ENCODE data around the gene TOP2B.

TOP2B gene

DNA sequence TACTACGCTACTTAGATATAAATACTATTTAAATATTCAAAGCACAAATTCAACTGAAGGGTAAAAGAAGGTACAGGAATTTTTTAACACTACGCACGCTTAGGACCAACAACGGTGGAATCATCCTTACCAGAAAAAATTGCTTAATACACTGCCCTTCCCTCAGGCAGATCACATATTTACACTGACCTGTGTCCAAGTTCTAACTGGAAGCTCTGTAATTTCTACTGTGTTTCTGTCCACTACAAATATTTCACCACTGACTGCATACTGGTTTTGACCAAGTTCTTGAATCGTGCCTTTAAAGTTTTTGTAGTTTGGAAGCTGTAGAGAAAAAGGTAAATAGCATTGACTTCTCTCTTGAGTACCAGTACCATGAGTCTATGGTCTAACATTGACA lies 44.2 kb downstream of the TOP2B start (continued):
- TF ChIP-seq ZBTB8A (tag by site-specific recombination; IDR thresholded peaks at IDR 0.05) (no peak), ZNF155 (tag by site-specific recombination; IDR thresholded peaks at IDR 0.05) (no peak), ZNF2 (tag by site-specific recombination; IDR thresholded peaks at IDR 0.05) (no peak), ZNF747 (tag by site-specific recombination; IDR thresholded peaks at IDR 0.05) (no peak), ZNF776 (tag by site-specific recombination; IDR thresholded peaks at IDR 0.05; ENCODE audit: borderline replicate concordance) (no peak)
- TF ChIP-seq, protein P1, sequence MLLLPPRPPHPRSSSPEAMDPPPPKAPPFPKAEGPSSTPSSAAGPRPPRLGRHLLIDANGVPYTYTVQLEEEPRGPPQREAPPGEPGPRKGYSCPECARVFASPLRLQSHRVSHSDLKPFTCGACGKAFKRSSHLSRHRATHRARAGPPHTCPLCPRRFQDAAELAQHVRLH (tag by site-specific recombination; IDR thresholded peaks at IDR 0.05) = no peak

DNA sequence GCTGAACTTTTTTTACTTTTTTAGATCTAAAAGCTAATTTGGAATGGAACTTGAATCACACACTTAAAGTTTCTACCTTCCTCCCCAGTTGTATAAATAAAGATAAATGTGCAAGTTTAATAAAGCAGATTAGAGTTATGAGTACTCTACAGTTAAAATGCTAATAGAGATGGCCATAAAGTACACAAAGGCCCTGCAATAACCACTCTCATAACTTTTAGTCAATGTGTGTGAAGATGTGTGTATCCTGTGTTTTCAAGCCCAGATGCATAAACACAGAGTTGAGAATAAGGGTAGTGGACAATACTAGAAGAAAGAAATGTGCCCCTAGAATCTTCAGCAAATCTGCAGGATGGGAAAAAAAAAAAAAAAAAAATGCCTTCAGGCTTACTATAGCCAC lies 45.3 kb downstream of the TOP2B start:
- POLR2A ChIA-PET = no interaction called here
- Histone ChIP-seq H3K4me3 (ENCODE audit: low read depth, low read length) (no peak overlapping the region), H3K4me1 (ENCODE audit: control insufficient read depth, insufficient read depth, low read length) (no peaks in the 10 kb centered on the region), H3K9me3 (ENCODE audit: control insufficient read depth, insufficient read depth, low read depth, low read length) (no peaks in the 10 kb centered on the region), H3K27ac (ENCODE audit: extremely low read depth, low read depth, low read length) (no peak overlapping the region), H3K36me3 (ENCODE audit: control insufficient read depth in 2 of 2, insufficient read depth in 1 of 2, low read length in 2 of 2) (peaks cover 22 to 71% of the 10 kb centered on the region in 2 experiments; a peak in 2 of 3 replicates)
- no peak for TF ChIP-seq ZNF404 (tag by site-specific recombination; IDR thresholded peaks at IDR 0.05)
- no peak for TF ChIP-seq ZNF274 (IDR thresholded peaks at IDR 0.05; ENCODE audit: low read length)
- no peak for TF ChIP-seq ZNF274 (tag by site-specific recombination; IDR thresholded peaks at IDR 0.05; ENCODE audit: borderline replicate concordance)
- no peak for TF ChIP-seq SP7 (tag by site-specific recombination; IDR thresholded peaks at IDR 0.05)
- TF ChIP-seq REPIN1 (tag by site-specific recombination; IDR thresholded peaks at IDR 0.05; ENCODE audit: low read depth) = no peak
- TF ChIP-seq, protein P2, sequence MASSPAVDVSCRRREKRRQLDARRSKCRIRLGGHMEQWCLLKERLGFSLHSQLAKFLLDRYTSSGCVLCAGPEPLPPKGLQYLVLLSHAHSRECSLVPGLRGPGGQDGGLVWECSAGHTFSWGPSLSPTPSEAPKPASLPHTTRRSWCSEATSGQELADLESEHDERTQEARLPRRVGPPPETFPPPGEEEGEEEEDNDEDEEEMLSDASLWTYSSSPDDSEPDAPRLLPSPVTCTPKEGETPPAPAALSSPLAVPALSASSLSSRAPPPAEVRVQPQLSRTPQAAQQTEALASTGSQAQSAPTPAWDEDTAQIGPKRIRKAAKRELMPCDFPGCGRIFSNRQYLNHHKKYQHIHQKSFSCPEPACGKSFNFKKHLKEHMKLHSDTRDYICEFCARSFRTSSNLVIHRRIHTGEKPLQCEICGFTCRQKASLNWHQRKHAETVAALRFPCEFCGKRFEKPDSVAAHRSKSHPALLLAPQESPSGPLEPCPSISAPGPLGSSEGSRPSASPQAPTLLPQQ (tag by site-specific recombination; IDR thresholded peaks at IDR 0.05) = no peak
- TF ChIP-seq, protein P3, sequence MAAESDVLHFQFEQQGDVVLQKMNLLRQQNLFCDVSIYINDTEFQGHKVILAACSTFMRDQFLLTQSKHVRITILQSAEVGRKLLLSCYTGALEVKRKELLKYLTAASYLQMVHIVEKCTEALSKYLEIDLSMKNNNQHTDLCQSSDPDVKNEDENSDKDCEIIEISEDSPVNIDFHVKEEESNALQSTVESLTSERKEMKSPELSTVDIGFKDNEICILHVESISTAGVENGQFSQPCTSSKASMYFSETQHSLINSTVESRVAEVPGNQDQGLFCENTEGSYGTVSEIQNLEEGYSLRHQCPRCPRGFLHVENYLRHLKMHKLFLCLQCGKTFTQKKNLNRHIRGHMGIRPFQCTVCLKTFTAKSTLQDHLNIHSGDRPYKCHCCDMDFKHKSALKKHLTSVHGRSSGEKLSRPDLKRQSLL (tag by site-specific recombination; IDR thresholded peaks at IDR 0.05) = no peak
- no peak for TF ChIP-seq KLF1 (tag by site-specific recombination; IDR thresholded peaks at IDR 0.05)
- TF ChIP-seq ZBTB20 (tag by site-specific recombination; IDR thresholded peaks at IDR 0.05) = no peak
- TF ChIP-seq GLI4 (tag by site-specific recombination; IDR thresholded peaks at IDR 0.05) = no peak
- TF ChIP-seq ZNF654 (tag by site-specific recombination; IDR thresholded peaks at IDR 0.05; ENCODE audit: low read depth) = no peak
- TF ChIP-seq ZNF830 (tag by site-specific recombination; IDR thresholded peaks at IDR 0.05; ENCODE audit: low read depth) = no peak
- TF ChIP-seq, protein P4, sequence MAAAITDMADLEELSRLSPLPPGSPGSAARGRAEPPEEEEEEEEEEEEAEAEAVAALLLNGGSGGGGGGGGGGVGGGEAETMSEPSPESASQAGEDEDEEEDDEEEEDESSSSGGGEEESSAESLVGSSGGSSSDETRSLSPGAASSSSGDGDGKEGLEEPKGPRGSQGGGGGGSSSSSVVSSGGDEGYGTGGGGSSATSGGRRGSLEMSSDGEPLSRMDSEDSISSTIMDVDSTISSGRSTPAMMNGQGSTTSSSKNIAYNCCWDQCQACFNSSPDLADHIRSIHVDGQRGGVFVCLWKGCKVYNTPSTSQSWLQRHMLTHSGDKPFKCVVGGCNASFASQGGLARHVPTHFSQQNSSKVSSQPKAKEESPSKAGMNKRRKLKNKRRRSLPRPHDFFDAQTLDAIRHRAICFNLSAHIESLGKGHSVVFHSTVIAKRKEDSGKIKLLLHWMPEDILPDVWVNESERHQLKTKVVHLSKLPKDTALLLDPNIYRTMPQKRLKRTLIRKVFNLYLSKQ (tag by site-specific recombination; IDR thresholded peaks at IDR 0.05; ENCODE audit: borderline replicate concordance) = no peak
- TF ChIP-seq ZNF677 (tag by site-specific recombination; IDR thresholded peaks at IDR 0.05) = no peak
- TF ChIP-seq OSR2 (tag by site-specific recombination; IDR thresholded peaks at IDR 0.05) = no peak
- no peak for TF ChIP-seq SCRT2 (tag by site-specific recombination; IDR thresholded peaks at IDR 0.05)
- CTCF ChIA-PET = no interaction called here

DNA sequence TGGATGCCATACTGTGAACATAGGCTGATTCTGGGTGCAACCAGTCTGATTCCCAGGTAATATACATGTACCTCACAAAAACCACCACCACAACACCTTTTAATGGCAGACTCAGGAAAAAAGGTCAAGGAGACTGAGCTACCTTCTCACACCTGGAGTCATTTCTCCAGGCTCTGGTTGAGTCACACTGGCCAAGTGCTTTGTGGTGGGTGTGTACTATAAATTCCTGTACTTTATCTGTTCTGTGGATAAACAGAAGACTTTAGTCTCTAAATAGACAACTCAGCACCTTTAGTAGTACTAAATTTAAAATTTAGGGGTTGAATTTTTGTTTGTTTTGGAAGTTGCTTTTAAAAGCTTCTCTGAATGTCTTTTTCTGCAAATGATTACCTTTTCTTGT lies 46.7 kb downstream of the TOP2B start:
- H3K4me1 ChIP-seq (ENCODE audit: control insufficient read depth, insufficient read depth, low read length) = no peaks in the 10 kb centered on the region
- no peak overlapping the region for H3K27ac ChIP-seq (ENCODE audit: extremely low read depth, low read depth, low read length)
- H3K36me3 ChIP-seq (ENCODE audit: control insufficient read depth in 2 of 2, insufficient read depth in 1 of 2, low read length in 2 of 2) = peaks cover 23 to 70% of the 10 kb centered on the region in 2 experiments
- CTCF ChIA-PET = interaction anchor here (0.5 kb wide), 1 partner anchor 214 kb away, joined by 3 read pairs; no protein-coding TSS in a partner anchor
- H3K9me3 ChIP-seq (ENCODE audit: control insufficient read depth, insufficient read depth, low read depth, low read length) = no peaks in the 10 kb centered on the region
- no peak overlapping the region for H3K4me3 ChIP-seq (ENCODE audit: low read depth, low read length)
- POLR2A ChIA-PET = no interaction called here
- TF ChIP-seq YY1 (tag by site-specific recombination; IDR thresholded peaks at IDR 0.05) = no peak
- TF ChIP-seq, protein P5, sequence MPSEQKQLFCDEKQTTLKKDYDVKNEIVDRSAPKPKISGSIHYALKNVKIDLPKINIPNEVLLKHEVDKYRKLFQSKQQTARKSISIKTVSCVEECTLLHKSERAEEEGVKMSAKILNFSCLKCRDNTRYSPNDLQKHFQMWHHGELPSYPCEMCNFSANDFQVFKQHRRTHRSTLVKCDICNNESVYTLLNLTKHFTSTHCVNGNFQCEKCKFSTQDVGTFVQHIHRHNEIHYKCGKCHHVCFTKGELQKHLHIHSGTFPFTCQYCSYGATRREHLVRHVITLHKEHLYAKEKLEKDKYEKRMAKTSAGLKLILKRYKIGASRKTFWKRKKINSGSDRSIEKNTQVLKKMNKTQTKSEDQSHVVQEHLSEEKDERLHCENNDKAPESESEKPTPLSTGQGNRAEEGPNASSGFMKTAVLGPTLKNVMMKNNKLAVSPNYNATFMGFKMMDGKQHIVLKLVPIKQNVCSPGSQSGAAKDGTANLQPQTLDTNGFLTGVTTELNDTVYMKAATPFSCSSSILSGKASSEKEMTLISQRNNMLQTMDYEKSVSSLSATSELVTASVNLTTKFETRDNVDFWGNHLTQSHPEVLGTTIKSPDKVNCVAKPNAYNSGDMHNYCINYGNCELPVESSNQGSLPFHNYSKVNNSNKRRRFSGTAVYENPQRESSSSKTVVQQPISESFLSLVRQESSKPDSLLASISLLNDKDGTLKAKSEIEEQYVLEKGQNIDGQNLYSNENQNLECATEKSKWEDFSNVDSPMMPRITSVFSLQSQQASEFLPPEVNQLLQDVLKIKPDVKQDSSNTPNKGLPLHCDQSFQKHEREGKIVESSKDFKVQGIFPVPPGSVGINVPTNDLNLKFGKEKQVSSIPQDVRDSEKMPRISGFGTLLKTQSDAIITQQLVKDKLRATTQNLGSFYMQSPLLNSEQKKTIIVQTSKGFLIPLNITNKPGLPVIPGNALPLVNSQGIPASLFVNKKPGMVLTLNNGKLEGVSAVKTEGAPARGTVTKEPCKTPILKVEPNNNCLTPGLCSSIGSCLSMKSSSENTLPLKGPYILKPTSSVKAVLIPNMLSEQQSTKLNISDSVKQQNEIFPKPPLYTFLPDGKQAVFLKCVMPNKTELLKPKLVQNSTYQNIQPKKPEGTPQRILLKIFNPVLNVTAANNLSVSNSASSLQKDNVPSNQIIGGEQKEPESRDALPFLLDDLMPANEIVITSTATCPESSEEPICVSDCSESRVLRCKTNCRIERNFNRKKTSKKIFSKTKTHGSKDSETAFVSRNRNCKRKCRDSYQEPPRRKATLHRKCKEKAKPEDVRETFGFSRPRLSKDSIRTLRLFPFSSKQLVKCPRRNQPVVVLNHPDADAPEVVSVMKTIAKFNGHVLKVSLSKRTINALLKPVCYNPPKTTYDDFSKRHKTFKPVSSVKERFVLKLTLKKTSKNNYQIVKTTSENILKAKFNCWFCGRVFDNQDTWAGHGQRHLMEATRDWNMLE (tag by site-specific recombination; conservative IDR thresholded peaks at IDR 0.05; ENCODE audit: low read depth) = no peak
- TF ChIP-seq, protein P3 (tag by site-specific recombination; IDR thresholded peaks at IDR 0.05) = no peak
- TF ChIP-seq ZNF473 (tag by site-specific recombination; IDR thresholded peaks at IDR 0.05) = no peak

All from HEK293 (cell line).